Thyroid gland (tissue), 4 donors: ENCODE data around the gene ALPK1.

Source experiments
- CTCF ChIP-seq, 6 experiments: fragments of 200-600 bp in 3 of 6; fragments of 450-650 bp in 3 of 6; sonication (generic) in 3 of 6; IDR thresholded peaks; one replicate each; pipeline ENCODE4 v1.5.1; 2016 to 2019; ENCODE audit warnings: antibody characterized with exemption in 6 of 6, mild to moderate bottlenecking in 2 of 6, inconsistent platforms in 1 of 6, moderate library complexity in 1 of 6
- POLR2A ChIP-seq, 2 donors: fragments of 450-650 bp; IDR thresholded peaks; one replicate each; pipeline ENCODE4 v1.6.1; 2017; ENCODE audit warnings: antibody characterized with exemption in 2 of 2, mild to moderate bottlenecking in 2 of 2, moderate library complexity in 1 of 2

DNA sequence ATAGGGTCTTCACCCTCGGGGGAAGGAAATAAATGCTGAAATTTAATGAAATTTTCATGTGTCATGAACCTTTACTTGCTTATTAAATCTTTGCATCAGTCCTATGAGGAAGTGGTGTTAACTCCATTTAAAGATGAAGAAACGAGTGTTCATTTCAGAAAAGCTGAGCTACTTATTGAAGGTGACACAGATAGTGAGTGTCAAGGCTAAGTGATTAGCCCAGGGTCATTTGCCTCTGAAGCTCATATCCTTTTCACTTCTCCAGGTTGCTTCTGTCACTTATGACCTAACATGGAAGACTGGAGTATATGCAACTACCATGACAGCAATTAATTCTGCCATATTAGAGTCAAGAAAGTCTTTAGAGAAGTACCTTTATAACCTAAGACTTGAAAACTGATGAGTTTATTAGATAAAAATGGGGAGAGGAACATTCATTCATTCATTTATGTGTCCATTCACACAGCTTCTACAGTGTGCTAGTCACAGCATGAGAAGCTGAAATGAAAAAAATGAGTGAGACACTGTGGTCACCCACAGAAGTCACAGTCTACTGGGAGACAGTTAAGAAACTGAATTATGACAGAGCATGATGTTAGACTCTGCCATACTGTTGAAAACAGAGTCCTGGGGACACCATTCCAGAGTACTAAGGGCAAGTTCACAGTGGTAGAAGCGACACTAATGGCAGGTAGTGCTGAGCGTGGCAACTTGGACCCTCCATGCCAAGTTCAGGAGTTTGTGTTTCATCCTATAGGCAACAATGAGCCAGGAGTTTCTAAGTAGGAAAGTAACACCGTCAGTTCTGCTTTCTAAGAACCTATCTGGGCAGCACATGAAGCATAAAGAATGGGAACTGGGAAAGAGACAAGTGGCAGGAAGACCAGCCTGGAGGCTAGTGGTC lies 21.3 kb downstream of the ALPK1 start:
- TF ChIP-seq CTCF (IDR thresholded peaks at IDR 0.05) (no peak), POLR2A (IDR thresholded peaks at IDR 0.05) (no peak)
